ENCODE data around the gene SNX2.

GRCh38 chr5:122779451-122779850 lies 4.6 kb downstream of the SNX2 start:
- TF ChIP-seq CTCF (IDR thresholded peaks at IDR 0.05): no peak
- TF ChIP-seq POLR2AphosphoS5 (IDR thresholded peaks at IDR 0.05): no peak
